Epithelial cell of esophagus (primary cell): ENCODE measurements around the gene GNA14.
"Not testable (repeated sequence)": the region's sequence is repeated elsewhere in the genome, so short reads cannot be mapped to it uniquely, and the experiment has no call there.

ENCODE experiments used
- DNase-seq: peaks from one replicate; pipeline ENCODE4 v3.0.0; 2010; ENCODE audit warnings: low read depth
- H3K4me3 ChIP-seq: 2 replicates; pipeline ENCODE4 v1.5.1; 2011; ENCODE audit warnings: mild to moderate bottlenecking, low read length, control low read depth
- TF ChIP-seq, protein P1 (sequence below): IDR thresholded peaks from 2 replicates; pipeline ENCODE4 v1.5.1; 2011; ENCODE audit warnings: low read depth, mild to moderate bottlenecking, low read length, control low read depth, inconsistent platforms; ENCODE audit not compliant: insufficient read depth; ENCODE audit errors: missing control alignments

The GNA14 gene

DNA sequence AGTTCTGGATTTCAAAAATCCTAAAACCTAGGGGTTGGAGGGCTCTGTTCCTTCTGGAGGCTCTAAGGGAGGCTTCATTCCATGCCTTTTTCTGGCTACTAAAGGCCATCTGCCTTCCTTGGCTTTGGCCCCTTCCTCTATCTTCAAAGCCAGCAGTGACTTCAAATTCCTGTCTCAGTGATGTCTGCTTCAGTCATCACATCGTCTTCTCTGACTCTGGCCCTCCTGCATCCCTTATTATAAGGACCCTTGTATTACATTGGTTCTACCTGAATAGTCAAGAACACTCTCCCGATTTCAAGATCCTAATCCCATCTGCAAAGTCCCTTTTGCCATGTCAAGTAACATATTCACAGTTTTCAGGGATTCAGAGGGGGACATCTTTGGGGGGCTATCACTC lies 60.3 kb downstream of the GNA14 start:
- no peak for DNase-seq
- no peak overlapping the region for H3K4me3 ChIP-seq
- TF ChIP-seq, protein P1, sequence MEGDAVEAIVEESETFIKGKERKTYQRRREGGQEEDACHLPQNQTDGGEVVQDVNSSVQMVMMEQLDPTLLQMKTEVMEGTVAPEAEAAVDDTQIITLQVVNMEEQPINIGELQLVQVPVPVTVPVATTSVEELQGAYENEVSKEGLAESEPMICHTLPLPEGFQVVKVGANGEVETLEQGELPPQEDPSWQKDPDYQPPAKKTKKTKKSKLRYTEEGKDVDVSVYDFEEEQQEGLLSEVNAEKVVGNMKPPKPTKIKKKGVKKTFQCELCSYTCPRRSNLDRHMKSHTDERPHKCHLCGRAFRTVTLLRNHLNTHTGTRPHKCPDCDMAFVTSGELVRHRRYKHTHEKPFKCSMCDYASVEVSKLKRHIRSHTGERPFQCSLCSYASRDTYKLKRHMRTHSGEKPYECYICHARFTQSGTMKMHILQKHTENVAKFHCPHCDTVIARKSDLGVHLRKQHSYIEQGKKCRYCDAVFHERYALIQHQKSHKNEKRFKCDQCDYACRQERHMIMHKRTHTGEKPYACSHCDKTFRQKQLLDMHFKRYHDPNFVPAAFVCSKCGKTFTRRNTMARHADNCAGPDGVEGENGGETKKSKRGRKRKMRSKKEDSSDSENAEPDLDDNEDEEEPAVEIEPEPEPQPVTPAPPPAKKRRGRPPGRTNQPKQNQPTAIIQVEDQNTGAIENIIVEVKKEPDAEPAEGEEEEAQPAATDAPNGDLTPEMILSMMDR = no peak

DNA sequence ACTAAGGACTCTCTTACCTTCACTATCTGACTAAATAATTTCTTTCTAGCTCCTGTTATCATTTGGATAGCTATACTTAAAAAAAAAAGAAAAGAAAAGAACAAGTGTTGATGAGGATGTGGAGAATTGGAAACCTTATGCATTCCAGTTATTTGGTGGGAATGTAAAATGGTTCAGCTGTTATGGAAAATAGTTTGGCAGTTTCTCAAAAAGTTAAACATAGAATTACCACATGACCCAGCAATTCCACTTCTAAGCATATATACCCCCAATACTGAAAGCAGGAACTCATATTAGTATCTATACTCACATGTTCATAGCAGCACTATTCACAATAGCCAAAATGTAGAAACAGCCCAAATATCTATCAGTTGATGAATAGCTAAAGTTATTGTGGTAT lies 61.1 kb downstream of the GNA14 start:
- no peak for DNase-seq
- no peak overlapping the region for H3K4me3 ChIP-seq
- TF ChIP-seq, protein P1 = no peak

DNA sequence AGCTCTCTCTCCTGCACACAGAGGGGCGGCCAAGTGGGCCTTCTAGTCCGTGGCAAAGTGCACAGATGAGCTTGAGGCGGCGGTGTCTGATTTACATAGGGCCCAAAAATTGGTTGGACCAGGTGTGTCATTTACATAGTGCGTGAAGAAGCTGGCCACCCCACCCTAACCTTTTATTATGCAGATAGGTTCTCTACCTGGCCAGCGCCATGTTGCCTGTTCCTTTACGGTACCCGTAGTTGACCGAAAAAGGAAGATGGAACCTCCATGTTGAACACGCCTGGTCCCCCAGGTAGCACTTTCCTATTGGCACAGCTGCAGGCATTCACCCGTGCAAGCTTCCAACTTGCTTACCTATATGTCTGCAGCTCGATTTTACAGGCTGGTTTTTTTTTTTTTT lies 61.5 kb downstream of the GNA14 start:
- no peak for DNase-seq
- TF ChIP-seq, protein P1 = no peak
- no peak overlapping the region for H3K4me3 ChIP-seq

DNA sequence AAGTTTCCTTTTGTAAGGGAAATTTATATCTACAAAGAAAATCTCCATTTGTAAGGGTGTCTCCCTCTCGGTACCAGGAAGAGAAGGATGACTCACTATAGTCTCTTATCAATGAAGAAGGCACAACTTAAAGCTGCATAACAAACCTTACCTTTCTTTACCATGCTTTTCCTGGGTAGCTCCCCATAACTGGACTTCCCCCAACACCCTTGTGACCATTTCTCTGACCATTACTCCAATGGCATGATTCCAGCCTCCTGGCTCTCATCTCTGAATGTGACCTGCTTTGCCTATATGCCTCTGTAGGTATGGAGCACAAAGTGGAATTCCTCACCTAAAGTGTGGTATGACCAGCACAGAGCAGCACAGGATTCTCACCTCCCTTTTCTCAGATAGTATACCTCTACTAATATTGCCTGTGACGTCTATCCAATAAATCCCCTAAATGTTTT lies 62.8 kb downstream of the GNA14 start:
- TF ChIP-seq, protein P1 = no peak
- DNase-seq = no peak
- H3K4me3 ChIP-seq = no peak overlapping the region

DNA sequence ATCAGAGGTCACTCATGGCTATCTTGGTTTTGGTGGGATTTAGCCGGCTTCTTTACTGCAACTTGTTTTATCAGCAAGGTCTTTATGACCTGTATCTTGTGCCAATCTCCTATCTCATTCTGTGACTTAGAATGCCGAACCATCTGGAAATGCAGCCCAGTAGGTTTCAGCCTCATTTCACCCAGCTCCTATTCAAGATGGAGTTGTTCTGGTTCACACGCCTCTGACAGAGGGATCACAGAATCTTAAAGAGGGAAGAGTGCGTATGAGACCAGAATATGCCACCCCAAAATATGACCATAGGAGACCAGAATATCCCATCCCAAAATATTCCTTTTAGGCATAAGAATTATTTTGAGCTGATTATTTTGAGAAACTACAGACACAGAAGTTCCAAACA lies 63.2 kb downstream of the GNA14 start:
- not testable (repeated sequence) for DNase-seq, H3K4me3 ChIP-seq

DNA sequence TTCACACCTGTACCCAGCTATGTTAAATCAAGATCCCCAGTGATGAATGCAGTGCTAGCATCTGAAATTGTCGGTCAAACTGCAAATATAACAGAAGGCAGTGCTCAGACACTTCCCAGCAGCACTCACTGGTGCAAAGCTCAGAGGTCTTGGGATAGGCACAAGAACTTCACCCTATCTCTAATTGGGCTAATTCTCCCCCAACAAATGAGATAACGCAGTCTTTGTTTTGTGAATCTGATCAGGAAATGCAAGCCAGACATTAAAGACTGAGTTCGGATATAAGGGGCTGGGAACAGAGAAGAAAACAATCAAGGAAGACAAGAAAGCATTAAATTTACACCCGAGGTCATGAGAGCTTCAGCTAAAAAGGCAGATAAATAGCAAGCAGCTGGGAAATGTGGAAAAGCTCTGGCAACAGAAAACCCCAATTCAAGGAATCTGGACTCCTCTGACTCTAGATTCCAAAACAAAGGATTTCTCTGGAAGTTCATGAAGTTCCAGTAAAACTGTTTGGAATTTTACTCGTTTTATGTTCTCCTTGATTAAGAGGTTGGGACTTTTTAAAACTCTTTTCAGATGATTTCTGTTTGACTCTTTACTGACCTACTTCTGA lies 65.1 kb downstream of the GNA14 start:
- no peak overlapping the region for H3K4me3 ChIP-seq
- TF ChIP-seq, protein P1 = no peak
- no peak for DNase-seq

DNA sequence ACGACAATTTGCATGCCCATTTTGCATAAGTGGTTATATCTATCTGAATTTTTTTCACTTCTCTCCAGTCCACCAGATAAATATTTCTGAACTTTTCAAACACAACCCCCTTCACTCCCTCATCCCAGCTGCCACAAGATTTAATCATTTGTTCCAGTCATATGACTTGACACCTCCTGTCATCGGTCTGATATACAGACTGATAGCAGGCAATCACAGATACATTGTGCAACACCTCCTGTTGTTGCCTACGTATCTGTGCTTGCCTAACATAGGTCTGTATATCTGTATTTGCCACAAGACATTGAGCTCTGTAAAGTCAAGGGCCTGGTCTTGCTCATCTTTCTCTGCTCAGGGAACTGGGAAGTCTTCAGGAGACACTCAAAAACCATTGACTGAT lies 65.6 kb downstream of the GNA14 start:
- TF ChIP-seq, protein P1 = no peak
- no peak overlapping the region for H3K4me3 ChIP-seq
- no peak for DNase-seq

DNA sequence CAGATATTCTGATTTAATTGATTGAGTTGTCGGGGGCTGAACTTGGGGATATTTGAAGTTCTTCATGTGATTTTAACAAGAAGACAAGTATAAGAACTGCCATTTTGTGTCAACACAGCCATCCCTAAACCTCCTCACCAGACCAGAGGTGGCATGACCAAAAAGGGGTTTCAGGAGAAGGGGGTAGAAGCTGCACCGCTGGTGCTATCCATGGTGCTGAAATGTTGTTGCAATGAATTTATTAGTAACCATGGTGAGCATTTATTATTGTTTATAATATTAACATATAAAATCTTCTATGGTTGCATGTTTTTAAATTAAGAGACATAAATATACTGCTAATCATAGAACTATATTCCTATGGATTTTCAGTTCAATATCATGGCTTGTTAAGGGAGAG lies 72.3 kb downstream of the GNA14 start:
- TF ChIP-seq, protein P1 = no peak
- H3K4me3 ChIP-seq = no peak overlapping the region
- DNase-seq = peak; percentile 39
